ENCODE data around the gene SELL. TPM values are rescaled to one million over a fixed set of nuclear protein-coding genes. Genes with fewer than 3 reads are reported as not detected.

Gene SELL
- 0.08 to 0.26 TPM (median 0.20 TPM) in 5 replicates for total RNA-seq (2022; extraction: Qiagen RNA extraction)

DNA sequence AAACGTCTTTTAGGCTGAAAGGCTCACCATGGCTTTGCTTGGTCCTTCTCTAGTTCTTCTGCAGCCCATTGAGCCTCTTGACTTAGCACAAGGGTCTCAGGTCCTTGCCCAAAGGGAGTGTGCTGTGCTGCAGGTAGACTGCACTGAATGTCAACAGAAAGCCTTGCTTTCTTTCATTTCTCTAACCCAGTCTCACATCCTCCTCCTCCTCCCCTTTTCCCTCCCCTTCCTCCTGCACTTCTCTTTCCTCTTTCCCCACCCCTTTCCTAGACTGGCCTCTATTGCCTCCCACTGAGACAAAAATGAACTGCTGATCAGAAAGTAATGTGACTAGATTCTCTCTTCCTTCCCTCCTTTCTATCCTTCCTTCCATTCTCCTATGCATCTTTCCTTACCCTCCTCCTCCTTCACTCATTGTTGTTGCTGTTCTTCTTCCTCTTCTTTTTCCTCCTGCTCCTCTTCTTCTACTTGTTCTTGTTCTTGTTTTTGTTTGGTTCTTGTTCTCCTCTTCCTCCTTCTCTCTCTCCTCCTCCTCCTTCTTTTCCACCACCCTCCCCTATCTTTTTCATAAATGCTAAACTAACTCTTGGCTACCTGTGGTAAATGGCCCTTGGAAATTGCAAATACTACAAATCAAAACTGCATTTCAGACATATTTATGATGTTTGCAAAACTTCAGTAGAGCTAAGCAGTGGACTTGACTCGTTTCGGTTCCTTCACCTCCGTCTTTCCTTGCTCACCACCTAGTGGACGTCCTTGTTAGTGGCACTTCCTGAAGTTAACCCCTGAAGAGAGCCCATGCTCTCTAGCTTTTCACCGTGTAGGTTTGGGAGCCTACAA is at the start of gene SELL:
SELL (minus strand) TSS at position 152 of the 840 bp plus-strand sequence; CDS start at position 30, 122 bp downstream.

DNA sequence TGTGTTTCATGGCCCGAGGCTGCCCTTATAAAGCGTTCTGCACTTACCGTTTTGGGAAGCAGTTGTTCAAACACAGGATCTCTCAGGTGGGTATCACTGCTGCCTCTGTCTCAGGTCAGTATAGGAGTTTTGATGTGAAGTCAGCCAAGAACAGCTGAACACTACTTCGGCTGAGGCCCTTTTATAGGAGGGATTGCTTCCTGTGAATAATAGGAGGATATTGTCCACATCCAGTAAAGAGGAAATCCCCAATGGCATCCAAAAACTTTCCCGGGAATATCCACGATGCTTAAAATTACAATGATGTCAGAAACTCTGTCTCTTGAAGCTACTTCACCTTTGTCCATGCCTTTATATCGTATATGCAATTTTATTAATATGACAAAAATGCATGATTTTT is 22.5 kb upstream of the SELL start, which contains the start of gene SELE:
SELE (minus strand) TSS at position 156 of the 400 bp plus-strand sequence. CDS start 467 bp downstream, outside the sequence.

Other genes with a start within 250 kb of the SELL start
- gene SLC19A2, start 225.7 kb downstream of the SELL start, total RNA-seq (2022; extraction: Qiagen RNA extraction), result 30.7 to 38.7 TPM (median 31.8 TPM) in 5 replicates
- gene F5, start 125.1 kb downstream of the SELL start, total RNA-seq (2022; extraction: Qiagen RNA extraction), result 0.09 to 0.36 TPM (median 0.12 TPM) in 5 replicates
- not detected in 5 replicates for gene SELP, start 81.5 kb downstream of the SELL start, total RNA-seq (2022; extraction: Qiagen RNA extraction)
- gene SELE, start 22.5 kb upstream of the SELL start, total RNA-seq (2022; extraction: Qiagen RNA extraction), result 0.02 to 0.07 TPM in 2 of 5 replicates, not detected in the others
- 4.6 to 6.5 TPM (median 5.1 TPM) in 5 replicates for gene METTL18, start 83.3 kb upstream of the SELL start, total RNA-seq (2022; extraction: Qiagen RNA extraction)
- gene SCYL3, start 182.3 kb upstream of the SELL start, total RNA-seq (2022; extraction: Qiagen RNA extraction), result 2.6 to 3.1 TPM (median 3.0 TPM) in 5 replicates